ENCODE data around the gene MED13.

DNA sequence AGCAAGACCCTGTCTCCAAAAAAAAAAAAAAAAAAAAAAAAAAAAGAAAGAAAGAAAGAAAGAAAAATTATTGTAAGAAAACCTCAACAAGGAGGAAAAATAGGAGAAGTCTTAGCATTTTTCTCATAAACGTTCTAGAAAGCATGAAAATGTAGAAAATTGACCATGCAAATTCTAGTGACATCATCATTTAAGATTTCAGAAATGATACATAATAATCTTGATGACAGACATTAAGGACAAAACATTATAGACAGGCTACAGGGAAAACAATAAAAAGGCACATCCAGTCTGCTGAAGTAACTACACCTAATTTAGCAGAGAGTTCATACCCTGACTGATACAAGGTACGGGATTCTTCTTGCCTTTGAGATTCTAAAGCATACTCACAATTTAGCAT is 21.9 kb downstream of the MED13 start:
- no peak for TF ChIP-seq EP300 (IDR thresholded peaks at IDR 0.05)
- TF ChIP-seq CTCF (IDR thresholded peaks at IDR 0.05), result no peak
- TF ChIP-seq POLR2AphosphoS5 (IDR thresholded peaks at IDR 0.05), result no peak

All from stomach (tissue), 4 donors.